Endothelial cell of umbilical vein (primary cell): Measurements from ENCODE around the gene WASF3.

ENCODE experiments used
- CTCF ChIP-seq, 2 donors: IDR thresholded peaks; 1 replicate in 1 of 2; 2 replicates in 1 of 2; pipeline ENCODE4 v1.5.1; 2011; ENCODE audit warnings: low read length in 2 of 2, mild to moderate bottlenecking in 2 of 2, moderate library complexity in 2 of 2, control low read depth in 1 of 2, inconsistent platforms in 1 of 2, low read depth in 1 of 2; ENCODE audit not compliant: insufficient read depth in 1 of 2; ENCODE audit errors: extremely low read depth in 1 of 2
- EZH2 ChIP-seq: IDR thresholded peaks from 2 replicates; pipeline ENCODE4 v1.6.1; 2012; ENCODE audit warnings: borderline replicate concordance, low read depth, mild to moderate bottlenecking, moderate library complexity, low read length, inconsistent platforms; ENCODE audit not compliant: severe bottlenecking
- GATA2 ChIP-seq: IDR thresholded peaks from 2 replicates; pipeline ENCODE4 v1.7.0; 2011; ENCODE audit warnings: low read depth, mild to moderate bottlenecking, moderate library complexity, mixed read lengths, low read length; ENCODE audit not compliant: insufficient read length, insufficient read depth
- JUN ChIP-seq: IDR thresholded peaks from 2 replicates; pipeline ENCODE4 v1.6.1; 2011; ENCODE audit warnings: borderline replicate concordance, low read depth; ENCODE audit not compliant: insufficient read length, insufficient read depth
- POLR2A ChIP-seq: IDR thresholded peaks from 2 replicates; pipeline ENCODE4 v1.6.1; 2012; ENCODE audit warnings: low read depth, mild to moderate bottlenecking, control low read depth, low read length
- POLR2AphosphoS5 ChIP-seq: IDR thresholded peaks from 2 replicates; pipeline ENCODE4 v1.6.1; 2012; ENCODE audit warnings: low read depth, mild to moderate bottlenecking, control low read depth, low read length, moderate library complexity; ENCODE audit not compliant: insufficient read depth
- TF ChIP-seq, protein P1 (sequence below): IDR thresholded peaks from 2 replicates; pipeline ENCODE4 v1.6.1; 2011; ENCODE audit not compliant: insufficient read depth, insufficient read length

DNA sequence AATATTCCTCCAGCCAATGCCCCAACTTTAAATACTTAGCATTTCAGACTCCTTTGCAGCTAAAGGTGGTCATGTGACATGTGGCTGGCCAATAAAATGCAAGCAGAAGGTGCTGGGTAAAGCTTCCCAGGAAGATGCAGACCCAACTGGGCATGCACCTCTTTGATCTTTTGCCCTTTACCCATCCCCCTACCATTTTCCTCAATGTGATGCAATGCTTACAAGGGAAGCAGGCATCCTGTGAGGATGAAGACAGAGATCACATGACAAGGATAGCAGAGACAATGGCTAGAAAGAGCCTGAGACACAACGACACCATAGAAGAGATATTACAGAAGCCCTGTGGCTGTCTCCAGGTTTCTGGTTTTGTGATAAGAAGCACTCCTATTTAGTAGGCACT, 2.1 kb upstream of the WASF3 start:
- TF ChIP-seq EZH2: no peak
- no peak for TF ChIP-seq POLR2AphosphoS5
- no peak for TF ChIP-seq CTCF (IDR thresholded peaks at IDR 0.05; ENCODE audit: extremely low read depth in 1 of 2, insufficient read depth in 1 of 2, low read depth in 1 of 2, low read length in 2 of 2)
- no peak for TF ChIP-seq POLR2A
- TF ChIP-seq, protein P1, sequence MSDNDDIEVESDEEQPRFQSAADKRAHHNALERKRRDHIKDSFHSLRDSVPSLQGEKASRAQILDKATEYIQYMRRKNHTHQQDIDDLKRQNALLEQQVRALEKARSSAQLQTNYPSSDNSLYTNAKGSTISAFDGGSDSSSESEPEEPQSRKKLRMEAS: no peak
- no peak for TF ChIP-seq JUN
- TF ChIP-seq GATA2: no peak
